Parathyroid adenoma (tissue), 2 donors: ENCODE data around the gene ENKD1.

Experiments
- H2AFZ ChIP-seq: fragments of 300-600 bp; sonication (generic); one replicate; pipeline ENCODE4 v1.7.0; 2017; ENCODE audit warnings: antibody characterized with exemption, mild to moderate bottlenecking
- H3K27ac ChIP-seq: fragments of 300-600 bp; sonication (generic); one replicate; pipeline ENCODE4 v1.7.0; 2017
- H3K27me3 ChIP-seq: fragments of 300-600 bp; sonication (generic); one replicate; pipeline ENCODE4 v1.7.0; 2017; ENCODE audit warnings: low read length; ENCODE audit not compliant: control insufficient read depth, insufficient read depth
- H3K36me3 ChIP-seq: fragments of 300-600 bp; sonication (generic); one replicate; pipeline ENCODE4 v1.7.0; 2017; ENCODE audit warnings: low read length; ENCODE audit not compliant: control insufficient read depth, insufficient read depth
- H3K4me1 ChIP-seq: fragments of 300-600 bp; sonication (generic); one replicate; pipeline ENCODE4 v1.7.0; 2017; ENCODE audit warnings: control low read depth
- H3K4me2 ChIP-seq: fragments of 300-600 bp; sonication (generic); one replicate; pipeline ENCODE4 v1.7.0; 2017; ENCODE audit warnings: low read length
- H3K4me3 ChIP-seq: fragments of 300-600 bp; sonication (generic); one replicate; pipeline ENCODE4 v1.7.0; 2017; ENCODE audit warnings: low read depth, low read length
- H3K79me2 ChIP-seq: fragments of 300-600 bp; sonication (generic); one replicate; pipeline ENCODE4 v1.7.0; 2017; ENCODE audit warnings: control low read depth
- H3K9ac ChIP-seq: fragments of 300-600 bp; sonication (generic); one replicate; pipeline ENCODE4 v1.7.0; 2017; ENCODE audit warnings: mild to moderate bottlenecking
- H3K9me3 ChIP-seq: fragments of 300-600 bp; sonication (generic); one replicate; pipeline ENCODE4 v1.7.0; 2017; ENCODE audit warnings: low read length; ENCODE audit not compliant: control insufficient read depth
- CTCF ChIP-seq: fragments of 300-600 bp; sonication (generic); IDR thresholded peaks from one replicate; pipeline ENCODE4 v1.7.0; 2017; ENCODE audit warnings: antibody characterized with exemption, mild to moderate bottlenecking
- donor health status: primary hyperparathyroidism.

Gene ENKD1

GRCh38 chr16:67659675-67660563, 6.6 kb downstream of the ENKD1 start, which contains the start of gene ACD:
ACD (minus strand) TSS chr16:67660260; CDS start chr16:67660220, 40 bp downstream.
- Histone ChIP-seq H2AFZ (peak within 1 kb of the TSS; percentile 96), H3K27me3 (no peaks in the 10 kb centered on the region), H3K9me3 (no peaks in the 10 kb centered on the region), H3K4me3 (peak within 1 kb of the TSS; percentile 98), H3K79me2 (no peaks in the 10 kb centered on the region), H3K36me3 (no peaks in the 10 kb centered on the region), H3K4me1 (peaks cover 5% of the 10 kb centered on the region), H3K9ac (peak within 1 kb of the TSS; percentile 74), H3K4me2 (peak within 1 kb of the TSS; percentile 99), H3K27ac (peak within 1 kb of the TSS; percentile 98)
- TF ChIP-seq CTCF: no peak

GRCh38 chr16:67658849-67659674, 7.5 kb downstream of the ENKD1 start:
- H3K9me3 ChIP-seq: no peaks in the 10 kb centered on the region
- TF ChIP-seq CTCF: no peak
- no peak overlapping the region for H3K9ac ChIP-seq

DNA sequence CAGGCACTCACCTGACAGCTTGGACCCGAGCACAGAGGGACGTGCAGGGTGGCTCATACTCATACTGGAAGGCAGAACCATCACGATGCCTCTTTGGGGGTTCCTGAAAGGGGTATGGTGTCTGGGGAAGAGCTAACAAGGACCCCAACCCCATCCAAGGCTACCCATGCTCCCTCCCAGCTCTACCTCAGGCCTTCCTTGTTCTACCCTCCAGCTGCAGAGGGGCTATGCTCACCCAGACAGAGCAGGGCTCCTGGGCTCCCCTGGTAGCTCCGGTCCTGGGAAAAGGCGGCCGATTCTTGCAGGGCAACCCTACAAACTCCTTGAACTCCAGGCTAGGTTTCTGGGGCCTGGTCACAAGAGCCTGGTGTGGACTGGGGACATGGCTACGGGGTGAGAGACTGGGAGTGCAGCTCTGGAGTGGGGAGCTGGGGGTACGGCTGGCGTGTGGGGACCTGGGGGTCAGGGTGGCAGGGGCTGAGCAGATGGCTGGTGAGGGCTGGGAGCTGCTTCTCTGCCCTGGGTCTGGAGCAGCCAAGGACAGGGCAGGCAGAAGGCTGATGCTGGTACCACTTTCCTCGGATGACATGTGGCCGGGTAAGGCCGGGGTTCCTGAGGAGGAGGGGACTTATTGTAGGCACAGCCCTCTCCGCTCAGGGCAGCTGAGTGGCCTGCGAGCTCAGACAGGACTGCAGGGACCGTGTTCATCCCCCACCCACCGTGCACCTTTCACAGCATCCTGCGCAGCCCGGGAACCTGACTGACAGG, 8.6 kb downstream of the ENKD1 start:
- Histone ChIP-seq H3K27me3 (no peaks in the 10 kb centered on the region), H3K9ac (no peak overlapping the region), H2AFZ (no peak overlapping the region), H3K27ac (no peak overlapping the region), H3K36me3 (no peaks in the 10 kb centered on the region), H3K4me3 (no peak overlapping the region), H3K79me2 (no peaks in the 10 kb centered on the region), H3K4me1 (peaks cover 5% of the 10 kb centered on the region), H3K4me2 (no peak overlapping the region), H3K9me3 (no peaks in the 10 kb centered on the region)
- TF ChIP-seq CTCF: no peak

More at GRCh38 chr16:67658849-67659674, 7.5 kb downstream of the ENKD1 start:
- Histone ChIP-seq H3K27ac (no peak overlapping the region), H3K79me2 (no peaks in the 10 kb centered on the region), H3K27me3 (no peaks in the 10 kb centered on the region), H3K4me2 (peak overlapping the region; percentile 99), H2AFZ (peak overlapping the region; percentile 96), H3K4me3 (peak overlapping the region; percentile 98), H3K4me1 (peaks cover 5% of the 10 kb centered on the region), H3K36me3 (no peaks in the 10 kb centered on the region)

- TF ChIP-seq CTCF: no peak
- Histone ChIP-seq H2AFZ (no peak overlapping the region), H3K36me3 (no peaks in the 10 kb centered on the region), H3K27ac (no peak overlapping the region), H3K27me3 (no peaks in the 10 kb centered on the region), H3K4me1 (peaks cover 5% of the 10 kb centered on the region), H3K9me3 (no peaks in the 10 kb centered on the region), H3K4me3 (no peak overlapping the region), H3K9ac (no peak overlapping the region), H3K4me2 (no peak overlapping the region), H3K79me2 (no peaks in the 10 kb centered on the region)
These were observed 9.4 kb downstream of the ENKD1 start for GRCh38 chr16:67657017-67657608.
